MCF 10A (cell line): ENCODE data around the gene NFASC. TPM values are rescaled to one million over a fixed set of nuclear protein-coding genes. Genes with fewer than 3 reads are reported as not detected.

ENCODE experiments used
- BruUV-seq: library from RNA; stranded (reverse); fragments of 400-500 nt; replicated peaks from 2 replicates; lab custom pipeline; 2021; lab: Mats Ljungman, UMichigan
- CTCF ChIA-PET: fragments of 300-600 bp; sonication (Branson Sonifier 250); formaldehyde crosslinking; extraction: SDS; loops from one replicate; lab custom pipeline; 2021; ENCODE audit warnings: antibody characterized with exemption, inconsistent platforms; lab: Yijun Ruan, JAX
- POLR2A ChIA-PET: fragments of 300-600, 350-650 bp; sonication (Branson Sonifier 250); formaldehyde crosslinking; extraction: SDS; loops from one replicate; lab custom pipeline; 2020; ENCODE audit warnings: antibody characterized with exemption, inconsistent platforms; lab: Yijun Ruan, JAX
- DNase-seq: peaks from one replicate; pipeline ENCODE4 v3.0.0-alpha.2; 2018; ENCODE audit not compliant: unreplicated experiment
- H3K27ac Mint-ChIP-seq: one replicate; pipeline ENCODE4 v1.8.0; 2022; ENCODE audit warnings: mild to moderate bottlenecking, low read depth, mixed read lengths; ENCODE audit not compliant: unreplicated experiment
- H3K27me3 Mint-ChIP-seq: one replicate; pipeline ENCODE4 v1.8.0; 2022; ENCODE audit warnings: mixed read lengths; ENCODE audit not compliant: insufficient read depth, unreplicated experiment
- H3K36me3 Mint-ChIP-seq: one replicate; pipeline ENCODE4 v1.8.0; 2022; ENCODE audit warnings: mild to moderate bottlenecking, moderate library complexity, mixed read lengths; ENCODE audit not compliant: insufficient read depth, unreplicated experiment
- H3K4me1 Mint-ChIP-seq: one replicate; pipeline ENCODE4 v1.8.0; 2022; ENCODE audit warnings: mixed read lengths; ENCODE audit not compliant: insufficient read depth, unreplicated experiment
- H3K4me3 Mint-ChIP-seq: one replicate; pipeline ENCODE4 v1.8.0; 2022; ENCODE audit warnings: mild to moderate bottlenecking, moderate library complexity, mixed read lengths; ENCODE audit not compliant: unreplicated experiment
- H3K9me3 Mint-ChIP-seq: one replicate; pipeline ENCODE4 v1.8.0; 2022; ENCODE audit warnings: mixed read lengths; ENCODE audit not compliant: unreplicated experiment
- CTCF ChIP-seq: fragments of 200-600 bp; IDR thresholded peaks from one replicate; pipeline ENCODE4 v1.8.0; 2022; ENCODE audit warnings: antibody characterized with exemption, mild to moderate bottlenecking; ENCODE audit not compliant: unreplicated experiment
- intact Hi-C: fragments of 100-400 bp; cut with micrococcal nuclease; formaldehyde crosslinking; loops from 2 replicates; pipeline ENCODE4 v1.14.1; 2022
- total RNA-seq: library from RNA; stranded (reverse); gene quantifications from 2 replicates; pipeline ENCODE4 v1.2.3, GENCODE V29; 2022

Gene NFASC
- total RNA-seq, 1 experiment from 2014 or later = 0.98 TPM

GRCh38 chr1:205028390-205028789, 157.7 kb downstream of the NFASC start:
- Mint-ChIP-seq H3K27me3 (peaks cover 60% of the 10 kb centered on the region), H3K4me1 (no peaks in the 10 kb centered on the region), H3K9me3 (no peaks in the 10 kb centered on the region), H3K4me3 (no peak overlapping the region), H3K27ac (no peak overlapping the region), H3K36me3 (no peaks in the 10 kb centered on the region)
- no peak for TF ChIP-seq CTCF
- POLR2A ChIA-PET = interaction anchor here (0.9 kb wide), 1 partner anchor 10 kb away, joined by 3 read pairs; no protein-coding TSS in a partner anchor
- intact Hi-C loops = no loop called here
- BruUV-seq = no TSS peak
- CTCF ChIA-PET = interaction anchor here (0.7 to 6.8 kb wide), 5 partner anchors 26 to 52 kb away, joined by 3 to 48 read pairs (median 7); no protein-coding TSS in a partner anchor
- no peak for DNase-seq

GRCh38 chr1:205028924-205029323, 158.3 kb downstream of the NFASC start:
- no TSS peak for BruUV-seq
- Mint-ChIP-seq H3K4me1 (no peaks in the 10 kb centered on the region), H3K27ac (no peak overlapping the region), H3K9me3 (no peaks in the 10 kb centered on the region), H3K36me3 (no peaks in the 10 kb centered on the region), H3K27me3 (peaks cover 61% of the 10 kb centered on the region), H3K4me3 (no peak overlapping the region)
- TF ChIP-seq CTCF = no peak
- DNase-seq = no peak
- CTCF ChIA-PET = interaction anchor here (0.5 to 6.8 kb wide), 8 partner anchors 25 to 221 kb away, joined by 3 to 48 read pairs (median 5); no protein-coding TSS in a partner anchor
- POLR2A ChIA-PET = interaction anchor here (0.9 kb wide), 1 partner anchor 11 kb away, joined by 3 read pairs; no protein-coding TSS in a partner anchor
- intact Hi-C loops = no loop called here

- no peak for DNase-seq
- no peaks in the 10 kb centered on the region for H3K36me3 Mint-ChIP-seq
- ChIA-PET POLR2A (interaction anchor here (1.4 kb wide), 1 partner anchor 10 kb away, joined by 3 read pairs; no protein-coding TSS in a partner anchor), CTCF (interaction anchor here (0.6 to 6.8 kb wide), 7 partner anchors 9 to 54 kb away, joined by 3 to 48 read pairs (median 4); no protein-coding TSS in a partner anchor)
- peaks cover 74% of the 10 kb centered on the region for H3K27me3 Mint-ChIP-seq
- TF ChIP-seq CTCF = no peak
- no peak overlapping the region for H3K27ac Mint-ChIP-seq
- no peaks in the 10 kb centered on the region for H3K9me3 Mint-ChIP-seq
- intact Hi-C loops = no loop called here
- no TSS peak for BruUV-seq
- H3K4me1 Mint-ChIP-seq = no peaks in the 10 kb centered on the region
- H3K4me3 Mint-ChIP-seq = no peak overlapping the region
These were observed 159.6 kb downstream of the NFASC start for GRCh38 chr1:205030241-205030640.

DNA sequence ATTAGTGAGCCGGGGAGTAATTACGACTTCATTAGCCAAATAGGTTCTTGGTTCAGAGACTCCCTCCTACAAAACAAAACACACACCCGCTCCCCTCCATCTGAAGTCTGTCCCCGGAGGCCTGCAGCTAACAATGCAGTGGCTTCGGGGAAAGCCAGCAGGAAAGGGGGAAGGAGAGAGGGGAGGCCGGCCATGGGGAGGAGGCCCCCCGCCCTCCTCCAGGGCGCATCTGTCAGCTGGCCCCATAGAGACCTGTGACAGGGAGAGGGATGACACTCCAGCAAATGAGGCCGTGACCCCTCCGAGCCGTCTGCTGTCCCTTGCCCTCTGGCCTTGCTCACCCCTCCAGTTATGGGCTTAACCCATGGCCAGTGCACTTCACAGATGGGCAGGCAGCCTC, 160.2 kb downstream of the NFASC start:
- POLR2A ChIA-PET = interaction anchor here (1.4 kb wide), 1 partner anchor 10 kb away, joined by 3 read pairs; no protein-coding TSS in a partner anchor
- CTCF ChIA-PET = interaction anchor here (0.6 to 6.8 kb wide), 4 partner anchors 10 to 38 kb away, joined by 3 to 48 read pairs (median 4); no protein-coding TSS in a partner anchor
- no peak for TF ChIP-seq CTCF
- BruUV-seq = no TSS peak
- no peak for DNase-seq
- Mint-ChIP-seq H3K4me1 (no peaks in the 10 kb centered on the region), H3K27me3 (peaks cover 81% of the 10 kb centered on the region), H3K36me3 (no peaks in the 10 kb centered on the region), H3K9me3 (no peaks in the 10 kb centered on the region), H3K4me3 (no peak overlapping the region), H3K27ac (no peak overlapping the region)
- intact Hi-C loops = no loop called here
